ENCODE data around the gene PRDM2. TPM values are rescaled to one million over a fixed set of nuclear protein-coding genes. Genes with fewer than 3 reads are reported as not detected.

Gene PRDM2
- total and polyA plus RNA-seq, 2 of the 13 experiments (the other 11 are each of a cell fraction or from before 2014, with no cell fraction given): 4.0 to 6.5 TPM

DNA sequence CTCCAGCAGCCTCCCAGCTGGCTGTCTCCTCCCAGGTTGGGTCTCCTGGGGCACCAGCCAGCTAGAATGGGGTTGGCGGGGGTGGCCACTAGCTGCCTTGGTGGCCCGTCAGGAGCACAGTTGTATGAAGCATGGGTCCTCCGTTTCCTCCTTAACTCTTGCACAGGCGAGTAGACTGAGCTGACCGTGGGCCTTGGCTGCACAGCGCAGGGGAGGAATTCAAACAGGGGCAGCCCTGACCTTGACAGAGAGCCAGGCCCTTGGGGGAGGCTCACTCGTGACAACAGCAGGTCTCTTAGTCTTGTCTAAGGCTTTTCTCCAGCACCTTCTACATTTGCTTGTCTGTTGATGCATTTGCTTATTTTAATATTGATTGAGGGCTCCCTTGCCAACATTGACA is 114.1 kb downstream of the PRDM2 start:
- Histone ChIP-seq H4K20me1 (ENCODE audit: insufficient read depth, low read length) (peaks cover 2% of the 10 kb centered on the region; the same call in 1 of the 2 replicates), H3K4me2 (ENCODE audit: low read depth, low read length) (no peak overlapping the region), H3K27ac (ENCODE audit: extremely low read length, insufficient read depth, low read length) (no peak overlapping the region), H3K4me3 (replicated peaks in 1 of 3; ENCODE audit: insufficient read depth in 1 of 3, low read depth in 2 of 3, low read length in 3 of 3) (no peak overlapping the region), H3K36me3 (replicated peaks in 1 of 2; ENCODE audit: control insufficient read depth in 1 of 2, insufficient read depth in 2 of 2, low read length in 2 of 2) (no peaks in the 10 kb centered on the region; a peak in 1 of 5 replicates), H2AFZ (ENCODE audit: low read length) (no peak overlapping the region), H3K9me3 (ENCODE audit: low read length) (no peaks in the 10 kb centered on the region), H3K27me3 (ENCODE audit: control insufficient read depth in 1 of 2, insufficient read depth in 2 of 2, low read length in 2 of 2) (no peaks in the 10 kb centered on the region), H3K9ac (ENCODE audit: insufficient read depth, low read depth, low read length) (no peak overlapping the region), H3K79me2 (ENCODE audit: insufficient read depth, low read length) (no peaks in the 10 kb centered on the region), H3K4me1 (ENCODE audit: insufficient read depth, low read length) (no peaks in the 10 kb centered on the region)
- TF ChIP-seq ZMYM4 (CRISPR knock-in tag; IDR thresholded peaks at IDR 0.05): no peak
- no peak for TF ChIP-seq NR2F6 (IDR thresholded peaks at IDR 0.05)
- TF ChIP-seq NR2F6 (CRISPR knock-in tag; IDR thresholded peaks at IDR 0.05): no peak
- TF ChIP-seq ZNF350 (CRISPR knock-in tag; IDR thresholded peaks at IDR 0.05; ENCODE audit: borderline replicate concordance, low read depth): no peak
- TF ChIP-seq, protein P1, sequence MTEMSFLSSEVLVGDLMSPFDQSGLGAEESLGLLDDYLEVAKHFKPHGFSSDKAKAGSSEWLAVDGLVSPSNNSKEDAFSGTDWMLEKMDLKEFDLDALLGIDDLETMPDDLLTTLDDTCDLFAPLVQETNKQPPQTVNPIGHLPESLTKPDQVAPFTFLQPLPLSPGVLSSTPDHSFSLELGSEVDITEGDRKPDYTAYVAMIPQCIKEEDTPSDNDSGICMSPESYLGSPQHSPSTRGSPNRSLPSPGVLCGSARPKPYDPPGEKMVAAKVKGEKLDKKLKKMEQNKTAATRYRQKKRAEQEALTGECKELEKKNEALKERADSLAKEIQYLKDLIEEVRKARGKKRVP (CRISPR knock-in tag; IDR thresholded peaks at IDR 0.05): no peak
- TF ChIP-seq, protein P2, sequence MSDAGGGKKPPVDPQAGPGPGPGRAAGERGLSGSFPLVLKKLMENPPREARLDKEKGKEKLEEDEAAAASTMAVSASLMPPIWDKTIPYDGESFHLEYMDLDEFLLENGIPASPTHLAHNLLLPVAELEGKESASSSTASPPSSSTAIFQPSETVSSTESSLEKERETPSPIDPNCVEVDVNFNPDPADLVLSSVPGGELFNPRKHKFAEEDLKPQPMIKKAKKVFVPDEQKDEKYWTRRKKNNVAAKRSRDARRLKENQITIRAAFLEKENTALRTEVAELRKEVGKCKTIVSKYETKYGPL (CRISPR knock-in tag; IDR thresholded peaks at IDR 0.05): no peak
- TF ChIP-seq ZNF160 (CRISPR knock-in tag; IDR thresholded peaks at IDR 0.05): no peak
- TF ChIP-seq ZNF317 (CRISPR knock-in tag; IDR thresholded peaks at IDR 0.05): no peak
- ATAC-seq (no peak), FAIRE-seq (no peak), DNase-seq (ENCODE audit: low spot score) (no peak)
- ChIA-PET POLR2A (no interaction called here), CTCF (ENCODE audit: low intra/inter-chr PET ratio, low total read pairs) (no interaction called here)
- WGBS (ENCODE audit: low lambda C conversion rate): 80% methylated on average over 7 of the region's 7 CpGs
- intact Hi-C loops (cut with micrococcal nuclease; ENCODE audit: unreplicated experiment) (no loop called here), in situ Hi-C loops (cut with HindIII; ENCODE audit: extremely low pct_ligation_motif_present, low pct_unique_long_range_greater_than_20kb) (no loop called here)
- no TSS peak for BruUV-seq (replicated peaks)

Measured in HepG2 (cell line).